Body of pancreas (tissue), 4 donors: ENCODE data around the gene CFDP1. TPM values are rescaled to one million over a fixed set of nuclear protein-coding genes. Genes with fewer than 3 reads are reported as not detected.

Experiments used
- ATAC-seq: fragments of 150-250 bp; one replicate; pipeline ENCODE4 v1.9.1; 2016
- DNase-seq, 4 donors: peaks; one replicate each; pipeline ENCODE4 v3.0.0-alpha.2; 2019
- H3K27ac ChIP-seq, 4 donors: fragments of 200-600 bp; sonication (generic); 1 replicate in 3 of 4; 2 replicates in 1 of 4; pipeline versions ENCODE4 v1.5.1 to v1.6.1; 2016 to 2019; ENCODE audit warnings: mild to moderate bottlenecking in 1 of 4, mixed read lengths in 1 of 4, moderate library complexity in 1 of 4
- H3K27me3 ChIP-seq, 2 donors: fragments of 200-600 bp; sonication (generic); one replicate each; pipeline ENCODE4 v1.6.0; 2016; ENCODE audit warnings: mild to moderate bottlenecking in 1 of 2
- H3K36me3 ChIP-seq, 2 donors: fragments of 200-600 bp; sonication (generic); replicated peaks in 1 of 2; 2 replicates each; pipeline ENCODE4 v1.5.1; 2016; ENCODE audit warnings: low read depth in 2 of 2; ENCODE audit not compliant: insufficient read depth in 1 of 2
- H3K4me1 ChIP-seq: fragments of 200-600 bp; sonication (generic); one replicate; pipeline ENCODE4 v1.6.0; 2016
- H3K4me3 ChIP-seq, 2 donors: fragments of 200-600 bp; sonication (generic); 1 replicate in 1 of 2; 2 replicates in 1 of 2; pipeline ENCODE4 v1.5.1; 2016 to 2019
- H3K9me3 ChIP-seq, 3 donors: fragments of 200-600 bp; sonication (generic); 1 replicate in 2 of 3; 2 replicates in 1 of 3; pipeline ENCODE4 v1.5.1; 2016
- CTCF ChIP-seq, 7 experiments: fragments of 450-650 bp in 4 of 7; fragments of 200-600 bp in 3 of 7; sonication (generic) in 3 of 7; IDR thresholded peaks; one replicate each; pipeline ENCODE4 v1.5.1; 2016 to 2019; ENCODE audit warnings: antibody characterized with exemption in 7 of 7
- POLR2A ChIP-seq, 3 donors: fragments of 450-650 bp; IDR thresholded peaks; one replicate each; pipeline ENCODE4 v1.6.1; 2016; ENCODE audit warnings: antibody characterized with exemption in 3 of 3, mild to moderate bottlenecking in 2 of 3
- WGBS, 2 donors: methylation state at CpG; one replicate each; pipeline ENCODE4 v1.1.5; 2017; 5-methylcytosine and 5-hydroxymethylcytosine counted together
- intact Hi-C: fragments of 100-400 bp; cut with DNase I; formaldehyde crosslinking; loops from one replicate; pipeline ENCODE4 v1.15.1; 2023
- total RNA-seq, 2 donors: library from RNA; depleted of rRNA; stranded (reverse); fragments of >200 nt; gene quantifications; one replicate each; pipeline ENCODE4 v1.1.0, GENCODE V29; 2016

Gene CFDP1
- total RNA-seq, 2 donors from 2014 or later: 34.0 to 65.3 TPM

- ATAC-seq (no peak), DNase-seq (no peak)
- H3K4me3 ChIP-seq: no peak overlapping the region
- intact Hi-C loops: no loop called here
- no peaks in the 10 kb centered on the region for H3K27me3 ChIP-seq
- H3K4me1 ChIP-seq: peaks cover 7% of the 10 kb centered on the region
- no peaks in the 10 kb centered on the region for H3K36me3 ChIP-seq
- H3K27ac ChIP-seq: no peak overlapping the region
- 75 to 84% methylated on average over 6 of the region's 6 CpGs for whole genome bisulfite sequencing, 2 donors
- no peaks in the 10 kb centered on the region for H3K9me3 ChIP-seq
- TF ChIP-seq POLR2A (IDR thresholded peaks at IDR 0.05): no peak
- no peak for TF ChIP-seq CTCF (IDR thresholded peaks at IDR 0.05)
Observed at GRCh38 chr16:75298267-75298666, 135.0 kb downstream of the CFDP1 start.

GRCh38 chr16:75296606-75297005, 136.7 kb downstream of the CFDP1 start:
- no peaks in the 10 kb centered on the region for H3K36me3 ChIP-seq
- DNase-seq: peak; percentile 69 to 83 (median 80)

GRCh38 chr16:75294773-75295459, 138.4 kb downstream of the CFDP1 start:
- Histone ChIP-seq H3K4me3 (no peak overlapping the region), H3K36me3 (no peaks in the 10 kb centered on the region), H3K27me3 (no peaks in the 10 kb centered on the region), H3K27ac (no peak overlapping the region), H3K4me1 (peaks cover 7% of the 10 kb centered on the region), H3K9me3 (no peaks in the 10 kb centered on the region)
- TF ChIP-seq CTCF (IDR thresholded peaks at IDR 0.05): no peak
- no peak for TF ChIP-seq POLR2A (IDR thresholded peaks at IDR 0.05)
- no peak for DNase-seq
- ATAC-seq: no peak
- intact Hi-C loops: no loop called here
- WGBS, 2 donors: 98 to 99% methylated on average over 6 of the region's 6 CpGs

More at GRCh38 chr16:75296606-75297005, 136.7 kb downstream of the CFDP1 start:
- ATAC-seq: peak; percentile 78
- Histone ChIP-seq H3K4me3 (no peak overlapping the region), H3K27me3 (no peaks in the 10 kb centered on the region), H3K9me3 (no peaks in the 10 kb centered on the region), H3K4me1 (peaks cover 7% of the 10 kb centered on the region), H3K27ac (peak overlapping the region in 3 of 4 donors; percentile 1 to 38 (median 11))
- WGBS, 2 donors: 13 to 28% methylated on average over 1 of the region's 1 CpG
- intact Hi-C loops: no loop called here
- TF ChIP-seq CTCF (IDR thresholded peaks at IDR 0.05): no peak
- TF ChIP-seq POLR2A (IDR thresholded peaks at IDR 0.05): no peak

GRCh38 chr16:75293772-75294171, 139.5 kb downstream of the CFDP1 start:
- TF ChIP-seq POLR2A (IDR thresholded peaks at IDR 0.05) (no peak), CTCF (IDR thresholded peaks at IDR 0.05) (no peak)
- Histone ChIP-seq H3K27me3 (no peaks in the 10 kb centered on the region), H3K9me3 (no peaks in the 10 kb centered on the region), H3K4me1 (peaks cover 7% of the 10 kb centered on the region), H3K27ac (no peak overlapping the region), H3K4me3 (no peak overlapping the region), H3K36me3 (no peaks in the 10 kb centered on the region)
- DNase-seq: no peak
- intact Hi-C loops: no loop called here
- 81 to 82% methylated on average over 6 of the region's 6 CpGs for WGBS, 2 donors
- ATAC-seq: no peak

- TF ChIP-seq CTCF (IDR thresholded peaks at IDR 0.05) (no peak), POLR2A (IDR thresholded peaks at IDR 0.05) (no peak)
- H3K27me3 ChIP-seq: no peaks in the 10 kb centered on the region
- DNase-seq: no peak
Observed at GRCh38 chr16:75293173-75293572, 140.1 kb downstream of the CFDP1 start.

More at GRCh38 chr16:75293173-75293572, 140.1 kb downstream of the CFDP1 start:
- peaks cover 7% of the 10 kb centered on the region for H3K4me1 ChIP-seq
- H3K4me3 ChIP-seq: no peak overlapping the region
- intact Hi-C loops: no loop called here
- no peak overlapping the region for H3K27ac ChIP-seq
- no peaks in the 10 kb centered on the region for H3K36me3 ChIP-seq
- WGBS, 2 donors: 69 to 97% methylated on average over 4 of the region's 4 CpGs
- no peaks in the 10 kb centered on the region for H3K9me3 ChIP-seq
- ATAC-seq: no peak
